Right lobe of liver (tissue), 4 donors: ENCODE measurements around the gene IL34.

Source experiments
- CTCF ChIP-seq, 4 donors: fragments of 200-600 bp in 3 of 4; fragments of 450-650 bp in 1 of 4; IDR thresholded peaks; one replicate each; pipeline versions ENCODE4 v1.5.1 to v1.8.0; 2016 to 2022; ENCODE audit warnings: antibody characterized with exemption in 4 of 4, mild to moderate bottlenecking in 2 of 4
- POLR2A ChIP-seq: fragments of 450-650 bp; IDR thresholded peaks from one replicate; pipeline ENCODE4 v1.6.1; 2017; ENCODE audit warnings: antibody characterized with exemption, mild to moderate bottlenecking
- donor health status: DM: no; HTN: no; CAD: no.
- donor health status: DM: no; HTN: no; CAD: no.
- donor health status: DM: no; HTN: yes; CAD: no.

- TF ChIP-seq CTCF (IDR thresholded peaks at IDR 0.05) (no peak), POLR2A (no peak)
Measured at GRCh38 chr16:70686376-70687101, 40.2 kb downstream of the IL34 start.
